Breast epithelium (tissue), 3 donors: ENCODE results near the gene UGT3A2.

Experiments used
- CTCF ChIP-seq, 3 donors: fragments of 450-650 bp; IDR thresholded peaks; one replicate each; pipeline ENCODE4 v1.5.1; 2016 to 2017; ENCODE audit warnings: antibody characterized with exemption in 3 of 3, mild to moderate bottlenecking in 3 of 3, moderate library complexity in 3 of 3
- POLR2AphosphoS5 ChIP-seq, 3 donors: sonication (generic); formaldehyde crosslinking; IDR thresholded peaks; one replicate each; pipeline ENCODE4 v1.6.1; 2017; ENCODE audit warnings: antibody characterized with exemption in 3 of 3

DNA sequence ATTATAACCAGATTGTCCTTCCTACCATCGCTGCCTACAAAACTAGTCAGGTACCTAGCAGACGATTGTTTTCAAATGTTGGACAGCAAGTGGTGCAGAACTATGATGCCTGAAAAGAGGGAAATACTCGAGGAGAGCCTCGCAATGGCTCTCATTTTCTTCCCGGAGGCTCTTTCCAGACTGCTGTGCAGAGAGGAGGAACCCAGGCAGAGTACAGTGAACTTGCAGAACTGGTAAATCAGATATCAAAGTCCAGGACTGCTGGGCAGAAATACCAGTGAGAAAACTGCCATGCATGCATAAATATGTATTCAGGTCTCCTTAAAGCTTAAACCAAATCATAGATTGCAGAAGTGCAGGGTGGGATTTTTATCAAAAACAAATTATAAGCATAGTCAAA lies 49.1 kb downstream of the UGT3A2 start:
- TF ChIP-seq CTCF (IDR thresholded peaks at IDR 0.05), result no peak
- no peak for TF ChIP-seq POLR2AphosphoS5 (IDR thresholded peaks at IDR 0.05)
